OCI-LY3 (cell line): ENCODE data around the gene MACF1.
"Not testable (repeated sequence)": the region's sequence is repeated elsewhere in the genome, so short reads cannot be mapped to it uniquely, and the experiment has no call there.

ENCODE experiments used
- H2AFZ ChIP-seq: fragments of 200-600, 300-600 bp; shearing (Covaris generic); 2 replicates; pipeline ENCODE4 v1.6.0; 2014; ENCODE audit warnings: antibody characterized with exemption, low read depth, low read length
- H3K27ac ChIP-seq: fragments of 200-600, 300-600 bp; sonication (generic); 2 replicates; pipeline ENCODE4 v1.5.1; 2014; ENCODE audit warnings: mild to moderate bottlenecking, low read length, moderate library complexity, mixed read lengths
- H3K27me3 ChIP-seq: fragments of 200-600, 300-600 bp; sonication (generic); 2 replicates; pipeline ENCODE4 v1.6.1; 2014; ENCODE audit warnings: low read depth, low read length, mixed read lengths
- H3K36me3 ChIP-seq: fragments of 200-600, 300-600 bp; sonication (generic); replicated peaks from 2 replicates; pipeline ENCODE3; 2014; ENCODE audit warnings: low read depth, low read length, mixed read lengths
- H3K4me1 ChIP-seq: fragments of 300-600, 200-600 bp; sonication (generic); 2 replicates; pipeline ENCODE4 v1.6.1; 2014; ENCODE audit warnings: low read length, mixed read lengths
- H3K4me2 ChIP-seq: fragments of 200-600, 300-600 bp; sonication (generic); 2 replicates; pipeline ENCODE4 v1.6.1; 2014; ENCODE audit warnings: low read length, mixed read lengths
- H3K4me3 ChIP-seq: fragments of 300-600, 200-600 bp; sonication (generic); 2 replicates; pipeline ENCODE4 v1.5.1; 2014; ENCODE audit warnings: antibody characterized with exemption, mild to moderate bottlenecking, low read length, moderate library complexity
- H3K79me2 ChIP-seq: fragments of 300-600, 200-600 bp; shearing (Covaris generic); 2 replicates; pipeline ENCODE4 v1.6.1; 2014; ENCODE audit warnings: mild to moderate bottlenecking, low read length, mixed read lengths
- H3K9ac ChIP-seq: fragments of 300-600, 200-600 bp; shearing (Covaris generic); 2 replicates; pipeline ENCODE4 v1.6.0; 2014; ENCODE audit warnings: mild to moderate bottlenecking, low read length, moderate library complexity
- H3K9me3 ChIP-seq: fragments of 200-600, 300-600 bp; shearing (Covaris generic); 2 replicates; pipeline ENCODE4 v1.6.1; 2014; ENCODE audit warnings: low read length, mixed read lengths; ENCODE audit not compliant: insufficient read depth
- H4K20me1 ChIP-seq: fragments of 200-600, 300-600 bp; sonication (generic); 2 replicates; pipeline ENCODE4 v1.6.1; 2016; ENCODE audit warnings: low read length, mixed read lengths; ENCODE audit not compliant: insufficient read depth
- CTCF ChIP-seq: fragments of 200-600, 300-600 bp; sonication (generic); IDR thresholded peaks from 2 replicates; pipeline ENCODE4 v1.5.1; 2014; ENCODE audit warnings: antibody characterized with exemption, low read length, low read depth
- EZH2phosphoT487 ChIP-seq: fragments of 200-600 bp; shearing (Covaris generic); IDR thresholded peaks from 2 replicates; pipeline ENCODE4 v1.6.1; 2018; ENCODE audit warnings: antibody characterized with exemption, mixed run types, low read depth

Gene MACF1

GRCh38 chr1:39488793-39489566 is 284.5 kb downstream of the MACF1 start:
- no peak overlapping the region for H3K4me3 ChIP-seq
- no peaks in the 10 kb centered on the region for H3K79me2 ChIP-seq
- H3K27me3 ChIP-seq, result no peaks in the 10 kb centered on the region
- H2AFZ ChIP-seq, result no peak overlapping the region
- TF ChIP-seq EZH2phosphoT487 (no peak), CTCF (no peak)
- no peaks in the 10 kb centered on the region for H3K9me3 ChIP-seq
- H4K20me1 ChIP-seq, result no peaks in the 10 kb centered on the region
- no peaks in the 10 kb centered on the region for H3K36me3 ChIP-seq
- H3K4me2 ChIP-seq, result no peak overlapping the region
- H3K4me1 ChIP-seq, result no peaks in the 10 kb centered on the region
- no peak overlapping the region for H3K9ac ChIP-seq
- H3K27ac ChIP-seq, result no peak overlapping the region

- Histone ChIP-seq H3K36me3 (no peaks in the 10 kb centered on the region), H2AFZ (no peak overlapping the region), H3K4me3 (no peak overlapping the region), H3K9ac (no peak overlapping the region), H3K4me2 (no peak overlapping the region), H4K20me1 (no peaks in the 10 kb centered on the region), H3K9me3 (no peaks in the 10 kb centered on the region), H3K27ac (no peak overlapping the region), H3K27me3 (no peaks in the 10 kb centered on the region), H3K79me2 (no peaks in the 10 kb centered on the region), H3K4me1 (no peaks in the 10 kb centered on the region)
- no peak for TF ChIP-seq EZH2phosphoT487
- no peak for TF ChIP-seq CTCF
Measured at GRCh38 chr1:39489567-39490239, 285.2 kb downstream of the MACF1 start.

DNA sequence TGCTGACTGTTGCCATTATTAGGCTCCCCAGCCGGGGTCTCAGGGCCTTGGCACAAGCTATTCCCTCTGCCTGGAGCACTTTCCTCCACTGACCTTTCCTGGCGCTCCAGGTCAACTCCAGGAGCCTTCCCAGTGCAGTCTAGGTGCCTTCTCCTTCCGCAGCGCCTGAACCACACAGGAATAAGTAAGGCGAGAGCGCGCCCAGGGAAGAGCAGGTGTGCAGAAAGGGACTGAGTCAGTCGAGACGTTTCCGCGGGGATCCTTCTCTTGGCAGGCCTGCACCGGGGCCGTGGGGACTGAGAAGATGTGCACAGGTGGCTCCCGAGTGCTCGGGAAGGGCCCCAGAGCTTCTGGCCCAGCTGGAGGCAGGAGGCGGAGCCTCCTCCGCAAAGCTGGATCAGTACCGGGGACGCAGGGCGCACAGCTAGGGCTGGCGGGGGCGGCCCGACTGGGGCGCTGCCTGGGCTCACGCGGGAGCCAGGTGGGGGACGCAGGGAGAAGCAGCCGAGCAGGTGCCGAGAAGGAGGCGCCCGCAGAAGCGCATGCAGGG is 286.2 kb downstream of the MACF1 start:
- H3K4me3 ChIP-seq, result no peak overlapping the region
- no peak for TF ChIP-seq EZH2phosphoT487
- TF ChIP-seq CTCF, result no peak

DNA sequence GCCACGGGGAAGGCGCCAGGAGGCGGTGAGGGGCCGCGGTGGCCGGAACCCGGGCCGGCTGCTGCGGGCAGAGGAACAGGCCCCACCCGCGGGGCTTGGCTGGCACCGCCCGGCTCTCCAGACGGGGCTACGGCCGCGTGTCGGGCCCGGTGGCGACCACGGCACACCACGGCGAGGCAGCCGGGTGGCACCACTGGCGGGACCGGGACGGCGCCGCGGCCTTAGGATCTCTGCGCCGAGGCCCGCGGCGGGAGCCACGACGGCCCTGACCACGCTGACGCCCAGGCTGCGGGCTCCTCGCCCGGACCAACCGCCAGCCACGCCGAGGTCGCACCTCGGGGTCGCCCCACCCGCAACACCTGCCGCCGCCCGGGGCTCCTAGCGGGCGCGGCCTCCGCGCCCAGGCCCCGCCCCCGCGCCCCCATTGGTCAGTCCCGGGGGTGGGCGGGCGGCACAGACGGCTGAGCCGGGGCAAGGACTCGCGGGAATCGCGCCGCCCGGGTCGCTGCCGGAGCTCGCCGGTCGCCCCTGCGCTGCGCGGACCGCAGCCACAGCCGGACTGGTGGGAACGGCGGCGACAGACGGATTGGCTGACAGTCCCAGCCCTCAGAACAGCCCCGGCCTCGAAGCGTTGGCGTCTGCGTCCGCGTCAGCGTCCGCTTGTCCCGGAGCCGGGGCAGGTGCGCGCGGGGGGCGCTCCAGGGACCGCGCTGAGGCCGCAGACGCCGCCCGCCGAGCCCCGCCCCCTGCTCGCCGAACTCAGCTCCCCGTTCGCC is 286.8 kb downstream of the MACF1 start, which contains the start of gene BMP8A:
Gene BMP8A, plus strand, starts transcription at position 491 of the 776 bp plus-strand sequence. CDS start 356 bp downstream, outside the sequence.
- no peak for TF ChIP-seq CTCF
- no peak for TF ChIP-seq EZH2phosphoT487
- Histone ChIP-seq H3K9me3 (no peaks in the 10 kb centered on the region), H2AFZ (no peak within 1 kb of the TSS), H3K27me3 (no peaks in the 10 kb centered on the region), H3K4me2 (no peak within 1 kb of the TSS), H3K27ac (no peak within 1 kb of the TSS), H3K4me1 (no peaks in the 10 kb centered on the region), H3K79me2 (no peaks in the 10 kb centered on the region), H3K36me3 (no peaks in the 10 kb centered on the region), H4K20me1 (no peaks in the 10 kb centered on the region), H3K4me3 (no peak within 1 kb of the TSS), H3K9ac (no peak within 1 kb of the TSS)

More for the DNA sequence above, 286.2 kb downstream of the MACF1 start:
- no peaks in the 10 kb centered on the region for H3K79me2 ChIP-seq
- H4K20me1 ChIP-seq, result no peaks in the 10 kb centered on the region
- no peaks in the 10 kb centered on the region for H3K36me3 ChIP-seq
- H3K4me2 ChIP-seq, result no peak overlapping the region
- H3K27ac ChIP-seq, result no peak overlapping the region
- no peaks in the 10 kb centered on the region for H3K4me1 ChIP-seq
- H2AFZ ChIP-seq, result no peak overlapping the region
- H3K9ac ChIP-seq, result no peak overlapping the region
- no peaks in the 10 kb centered on the region for H3K27me3 ChIP-seq
- H3K9me3 ChIP-seq, result no peaks in the 10 kb centered on the region

DNA sequence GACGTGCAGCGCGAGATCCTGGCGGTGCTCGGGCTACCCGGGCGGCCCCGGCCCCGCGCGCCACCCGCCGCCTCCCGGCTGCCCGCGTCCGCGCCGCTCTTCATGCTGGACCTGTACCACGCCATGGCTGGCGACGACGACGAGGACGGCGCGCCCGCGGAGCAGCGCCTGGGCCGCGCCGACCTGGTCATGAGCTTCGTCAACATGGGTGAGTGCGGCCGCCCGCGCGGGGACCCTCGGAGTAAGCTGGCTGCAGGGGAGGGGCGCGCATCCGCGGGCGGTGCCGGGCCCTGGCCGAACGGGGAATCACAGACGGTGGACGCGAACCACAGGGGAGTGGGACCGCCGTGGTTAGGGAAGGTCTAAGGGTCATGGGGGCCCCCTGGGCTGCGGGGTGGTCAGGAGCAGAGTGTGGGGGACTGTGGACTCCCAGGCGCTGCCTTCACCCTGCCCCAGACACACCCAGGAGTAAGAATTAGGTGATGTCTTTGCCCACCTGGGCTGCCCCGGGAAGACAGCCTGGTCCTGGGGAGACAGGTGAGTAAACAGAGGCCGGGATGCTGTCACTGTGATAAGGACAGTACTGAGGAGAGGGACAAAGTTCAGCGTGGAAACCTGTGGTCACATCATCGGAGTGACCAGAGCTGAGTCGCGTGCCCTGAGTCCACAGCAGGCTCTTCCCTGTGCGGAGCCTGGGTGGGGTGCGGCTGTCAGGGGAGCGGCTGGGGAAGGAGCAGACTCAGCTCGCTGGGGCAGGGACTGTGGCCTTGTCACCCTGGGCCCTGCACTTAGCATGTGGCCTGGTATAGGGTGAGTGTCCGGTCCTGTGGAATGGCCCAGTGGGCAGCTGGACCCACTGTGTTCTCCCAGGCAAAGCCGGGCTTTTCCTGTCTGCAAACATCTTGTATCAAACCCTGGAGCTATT is 287.9 kb downstream of the MACF1 start:
- not testable (repeated sequence) for H4K20me1 ChIP-seq

More for the DNA sequence above, 287.9 kb downstream of the MACF1 start:
- not testable (repeated sequence) for H3K27me3 ChIP-seq, H3K9ac ChIP-seq, H3K4me2 ChIP-seq, H3K79me2 ChIP-seq, H3K4me1 ChIP-seq, H3K9me3 ChIP-seq, H3K27ac ChIP-seq, H2AFZ ChIP-seq, H3K36me3 ChIP-seq, H3K4me3 ChIP-seq
